SK-MEL-5 (cell line): ENCODE measurements around the gene SLC35D3. TPM values are rescaled to one million over a fixed set of nuclear protein-coding genes. Genes with fewer than 3 reads are reported as not detected.

Experiments
- small RNA-seq, 2 experiments: library from RNA; depleted of rRNA; stranded (forward); fragments of <200 nt; gene quantifications; one replicate each; pipeline ENCODE3, GENCODE V24; 2014
- total RNA-seq: library from RNA; depleted of rRNA; stranded (reverse); fragments of >200 nt; shearing (Covaris generic); gene quantifications from 2 replicates; pipeline ENCODE4 v1.2.3, GENCODE V29; 2014; rRNA removed

The SLC35D3 gene
- total RNA-seq, 1 experiment from 2014 or later: not detected

Small RNA genes within 50 kb of the gene (small RNA-seq; reads per million reads assigned to genes)
- 0 reads per million in 2 experiments for gene RF00019
- gene RPL35AP3: 0 reads per million in 2 experiments

Other genes starting within 250 kb of the SLC35D3 start
- gene MAP3K5, start 129.8 kb upstream of the SLC35D3 start, total RNA-seq: 0.55 and 0.75 TPM in 2 replicates
- 9.6 and 11.1 TPM in 2 replicates for gene PEX7, start 99.7 kb upstream of the SLC35D3 start, total RNA-seq
- gene IL20RA, start 122.7 kb downstream of the SLC35D3 start, total RNA-seq: not detected in 2 replicates